Right renal cortex interstitium (tissue), 3 donors: ENCODE measurements around the gene ACADL. TPM values are rescaled to one million over a fixed set of nuclear protein-coding genes. Genes with fewer than 3 reads are reported as not detected.

ENCODE experiments used
- DNase-seq, 3 donors: peaks; one replicate each; pipeline ENCODE4 v3.0.0-alpha.2; 2013; ENCODE audit warnings: low read depth in 3 of 3, low spot score in 2 of 3
- polyA plus RNA-seq, 3 donors: library from polyadenylated mRNA; unstranded; fragments of 120-200 nt; gene quantifications; one replicate each; pipeline ENCODE4 v1.2.1, GENCODE V29; 2013; ENCODE audit not compliant: insufficient read length in 3 of 3

The ACADL gene
- polyA plus RNA-seq, 3 donors: 18.2 to 19.4 (median 18.5) TPM

DNA sequence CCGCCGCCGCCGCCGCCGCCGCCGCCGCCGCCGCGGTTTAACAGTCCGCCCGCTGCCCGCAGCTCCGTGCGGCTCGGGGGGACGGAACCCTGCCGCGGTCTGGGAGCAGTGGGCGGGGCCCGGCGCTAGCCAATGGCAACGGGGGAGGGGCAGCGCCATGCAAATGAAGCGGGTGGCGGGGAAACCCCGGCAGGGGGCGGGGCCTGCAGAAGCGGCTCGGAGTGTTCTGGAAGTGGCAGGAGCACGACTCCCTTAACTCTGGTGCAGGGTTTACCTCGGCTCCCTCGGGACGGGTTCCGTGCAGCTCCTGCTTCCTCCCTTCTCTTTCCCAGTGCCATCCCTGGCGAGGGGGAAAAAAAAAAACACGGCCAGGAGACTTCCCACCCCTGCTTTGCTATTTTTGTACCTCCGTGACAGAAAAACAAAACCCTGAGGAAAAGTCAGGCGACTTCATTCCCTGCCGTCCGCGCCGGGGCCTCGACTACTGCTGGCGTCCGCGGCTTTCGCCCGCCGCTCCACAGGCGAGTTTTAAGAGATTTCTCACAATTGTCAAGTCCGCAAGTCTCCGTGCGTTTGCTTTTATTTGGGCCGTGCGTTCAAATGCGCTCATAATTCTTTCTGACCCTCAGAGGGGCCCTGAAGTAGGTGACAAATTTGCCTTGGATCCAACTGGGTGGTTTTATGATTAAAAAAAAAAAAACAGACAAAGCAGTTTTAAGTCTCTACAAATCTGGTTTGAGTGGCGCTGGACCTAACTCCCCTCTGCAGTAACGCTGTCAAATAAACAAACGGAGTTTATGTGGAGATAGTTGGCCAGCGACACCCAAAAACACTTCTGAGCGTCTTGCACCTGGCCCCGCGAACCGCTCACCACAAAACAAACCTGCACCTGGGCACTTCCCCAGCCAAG lies 53.7 kb downstream of the ACADL start, which contains the start of gene KANSL1L:
KANSL1L (minus strand) TSS at position 101 of the 910 bp plus-strand sequence. CDS start 16,827 bp downstream, outside the sequence.
- peak; percentile 87 to 93 (median 89) for DNase-seq

DNA sequence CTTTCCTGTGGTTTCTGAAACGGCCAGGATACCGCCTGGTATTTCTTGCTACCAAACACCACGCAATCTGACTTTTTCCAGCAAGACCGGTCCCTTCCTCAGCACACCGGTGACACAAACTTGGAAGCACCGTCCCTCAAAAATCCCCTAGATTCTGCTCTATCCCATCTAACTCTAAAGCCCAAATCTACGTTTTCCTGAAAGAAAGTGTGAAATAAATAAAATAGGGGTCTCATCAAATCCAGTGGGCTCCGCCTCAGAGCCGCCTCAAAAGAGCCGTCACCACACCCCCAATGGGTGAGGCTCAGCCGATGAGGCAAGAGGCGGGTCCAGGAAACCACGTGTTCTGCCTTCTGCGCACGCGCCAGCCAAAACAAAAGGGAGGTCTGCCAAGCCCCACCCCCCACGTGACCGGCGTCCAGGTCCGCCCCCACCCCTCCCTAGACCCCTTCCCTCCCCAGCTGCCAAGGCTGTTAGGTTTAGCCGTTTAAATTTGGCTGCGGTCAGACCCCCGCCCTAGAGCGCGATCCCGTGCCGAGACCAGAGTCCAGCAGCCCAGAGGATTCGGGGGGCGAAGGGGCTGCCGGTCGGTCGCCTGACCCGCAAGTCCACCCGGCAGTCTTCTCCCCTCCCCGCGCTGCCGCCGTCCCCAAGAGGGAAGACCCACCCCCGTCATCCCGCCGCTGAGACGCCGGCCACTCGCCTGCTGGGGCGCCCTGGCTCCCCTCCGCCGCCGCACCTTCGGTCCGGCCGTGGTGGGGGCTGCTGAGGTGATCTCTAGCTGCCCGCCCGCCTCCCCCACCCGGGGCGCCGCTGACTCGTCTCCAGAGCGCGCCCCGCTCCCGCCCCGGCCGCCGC lies 54.6 kb downstream of the ACADL start:
- peak; percentile 92 to 96 (median 93) for DNase-seq

DNA sequence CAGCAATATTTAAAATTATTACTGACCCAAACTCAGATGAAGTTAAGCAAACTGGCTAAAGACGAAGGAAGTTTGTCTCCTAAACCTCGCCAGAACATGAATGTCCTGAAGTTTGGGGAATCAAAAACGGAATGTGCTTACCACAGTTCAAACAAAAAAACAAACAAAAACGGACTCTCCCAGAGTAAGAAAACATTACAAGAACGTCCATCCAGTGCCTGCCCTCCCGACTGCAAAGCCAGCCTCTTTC lies 55.1 kb downstream of the ACADL start:
- no peak for DNase-seq

DNA sequence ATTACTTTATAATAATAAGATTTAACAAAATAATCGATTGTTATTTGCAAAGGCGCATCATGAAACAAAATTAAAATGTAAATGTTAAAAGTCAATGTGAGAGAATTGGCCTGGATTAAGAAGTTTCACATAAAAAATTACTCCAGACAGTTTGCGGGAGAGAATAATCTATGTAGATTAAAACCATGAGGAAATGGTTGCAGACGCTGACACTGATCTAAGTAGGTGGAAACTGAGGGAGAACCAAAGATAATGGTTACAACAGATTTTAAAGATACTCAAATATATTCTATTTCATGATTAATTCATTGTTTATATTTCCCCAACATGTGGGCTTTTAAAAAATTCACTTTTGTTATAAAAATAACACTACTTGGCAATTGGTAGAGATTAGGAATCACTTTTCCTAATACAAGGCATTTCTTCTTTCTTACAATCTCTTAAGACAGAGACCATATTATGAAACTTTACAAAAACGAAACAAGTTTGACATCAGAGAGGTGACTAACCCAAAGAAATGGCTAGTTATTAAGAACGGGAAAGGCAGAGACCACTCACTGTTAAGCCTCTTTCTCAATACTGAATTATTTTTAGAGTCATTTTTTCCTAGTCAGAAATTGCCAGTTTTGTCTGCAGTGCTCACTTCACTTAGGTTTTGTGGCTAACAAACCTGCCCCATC lies 55.6 kb downstream of the ACADL start:
- DNase-seq: no peak

DNA sequence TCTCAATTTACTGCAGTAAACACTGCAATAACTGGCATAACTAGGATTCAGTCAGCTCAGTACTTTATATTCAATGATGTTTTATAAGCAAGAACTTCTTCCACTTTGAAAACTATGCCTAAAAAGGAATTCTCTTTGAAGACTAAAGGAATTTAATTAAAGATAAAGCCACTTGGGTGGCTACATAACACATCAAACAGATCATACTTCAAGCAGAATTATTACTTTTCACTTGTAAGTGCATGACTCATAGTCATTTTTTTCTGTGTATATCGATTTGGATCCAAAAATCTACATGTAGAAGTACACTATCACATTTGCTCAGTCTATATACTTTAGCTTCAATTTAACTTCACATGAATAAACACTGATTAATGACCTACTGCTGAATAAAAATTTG lies 58.0 kb downstream of the ACADL start:
- DNase-seq: no peak

DNA sequence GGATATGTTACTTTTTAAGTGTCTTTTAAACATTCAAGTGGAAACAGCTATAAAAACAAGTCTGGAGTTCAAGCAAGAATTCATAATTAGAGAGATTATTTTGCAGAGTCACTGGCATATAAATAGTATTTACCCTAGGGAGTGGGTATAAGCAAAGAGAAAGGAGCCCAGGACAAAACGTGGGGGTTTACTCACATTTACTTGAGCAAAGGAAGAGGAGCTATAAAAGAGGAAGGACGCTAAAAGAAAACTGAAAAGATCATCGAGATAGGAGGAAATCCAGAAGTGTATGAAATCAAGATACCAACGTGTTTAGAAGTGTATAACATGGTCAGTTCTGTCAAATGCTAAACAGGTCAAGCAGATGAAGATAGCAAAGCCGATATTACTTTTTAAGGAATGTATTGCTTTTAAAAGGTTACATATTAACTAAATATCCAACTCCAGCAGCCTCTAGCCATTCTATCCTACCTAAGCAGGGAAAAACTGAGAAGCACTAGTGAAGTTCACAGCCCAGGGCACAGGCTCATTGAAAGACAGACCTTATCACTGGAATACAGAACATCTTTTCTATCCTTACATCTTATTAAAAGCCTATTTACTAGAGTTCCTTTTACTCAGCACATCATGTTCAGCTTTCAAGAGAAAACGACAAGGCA lies 62.7 kb downstream of the ACADL start:
- no peak for DNase-seq

DNA sequence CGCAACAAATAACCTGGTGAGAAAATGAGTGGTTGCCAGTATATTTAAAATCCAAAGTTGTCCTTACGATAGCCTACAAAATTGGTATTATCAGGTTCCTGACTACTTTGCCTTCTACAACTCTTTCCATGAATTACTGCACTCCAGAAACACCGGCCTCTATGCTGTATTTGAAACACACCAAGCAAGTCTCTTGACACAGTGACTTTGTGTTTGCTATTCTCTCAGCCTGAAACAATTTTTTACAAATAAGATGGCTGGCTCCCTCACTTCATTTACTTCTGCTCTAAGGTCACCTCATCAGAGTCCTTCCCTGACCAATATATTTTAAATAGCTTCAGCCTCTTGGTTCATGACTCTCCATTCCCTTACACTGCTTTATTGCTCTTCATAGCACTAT lies 66.2 kb downstream of the ACADL start:
- no peak for DNase-seq

DNA sequence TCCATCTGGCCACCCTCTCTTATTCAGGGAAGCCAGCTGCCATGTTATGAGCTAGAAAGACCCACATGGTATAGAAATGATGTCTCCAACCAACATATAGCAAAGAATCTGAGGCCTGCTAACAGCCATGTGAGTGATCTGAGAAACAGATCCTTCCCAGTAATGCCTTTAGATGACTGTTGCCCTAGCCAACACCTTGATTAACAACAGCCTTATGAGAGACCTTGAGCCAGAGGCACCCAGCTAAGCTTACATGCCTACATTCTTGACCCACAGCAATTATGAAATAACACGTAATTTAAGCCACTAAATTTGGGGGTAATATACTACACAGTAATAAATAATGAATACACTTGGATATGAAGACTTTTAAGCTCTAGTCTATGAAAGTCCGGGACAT lies 67.0 kb downstream of the ACADL start:
- no peak for DNase-seq

DNA sequence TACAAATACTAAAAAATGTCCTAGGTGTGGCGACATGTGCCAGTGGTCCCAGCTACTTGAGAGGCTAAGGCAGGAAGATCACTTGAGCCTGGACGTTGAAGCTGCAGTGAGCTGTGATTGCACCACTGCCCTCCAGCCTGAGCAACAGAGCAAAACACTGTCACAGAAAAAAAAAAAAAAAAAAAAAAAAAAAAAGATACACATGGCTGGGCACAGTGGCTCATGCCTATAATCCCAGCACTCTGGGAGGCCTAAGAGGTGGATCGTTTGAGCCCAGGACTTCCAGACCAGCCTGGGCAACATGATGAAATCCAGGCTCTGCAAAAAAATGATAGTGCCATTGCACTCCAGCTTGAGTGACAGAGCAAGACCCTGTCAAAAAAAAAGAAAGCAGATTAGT lies 67.7 kb downstream of the ACADL start:
- no peak for DNase-seq

DNA sequence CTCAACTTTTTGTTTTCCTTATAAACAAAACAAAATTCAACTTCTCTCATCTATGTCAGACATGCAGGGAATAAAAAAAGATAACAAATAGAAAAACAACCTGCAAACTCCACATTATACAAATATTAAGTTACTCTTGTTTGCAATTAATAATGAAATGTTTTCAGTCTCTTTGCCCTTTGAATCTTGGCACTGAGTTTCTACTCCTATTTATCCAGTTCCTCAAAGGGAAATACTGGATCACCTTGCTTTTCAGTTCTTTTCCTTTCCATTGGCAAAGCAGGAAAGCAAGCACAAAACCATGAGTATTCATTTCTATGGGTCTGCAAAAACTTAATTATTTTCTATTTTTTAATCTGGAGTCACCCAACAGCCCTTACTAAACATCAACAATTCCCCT lies 77.6 kb downstream of the ACADL start:
- no peak for DNase-seq

Other genes starting within 250 kb of the ACADL start
- 10 to 100 TPM; 63.2 to 68.2 (median 63.5) TPM for gene RPE, start 222.8 kb downstream of the ACADL start, polyA plus RNA-seq
- gene KANSL1L, start 54.0 kb downstream of the ACADL start, polyA plus RNA-seq: 10 to 100 TPM; 53.4 to 56.3 (median 55.2) TPM
- gene MYL1, start 89.7 kb upstream of the ACADL start, polyA plus RNA-seq: under 1 TPM in 1 of 3 donors, not detected in 2; 0.14 TPM